Measurements from ENCODE around the gene SLC39A11.
A peak's percentile ranks its signal among the peaks of the same experiment; 100 is the strongest.

The SLC39A11 gene

GRCh38 chr17:72872396-72872795, 220.1 kb downstream of the SLC39A11 start:
- TF ChIP-seq CTCF (conservative IDR thresholded peaks at IDR 0.05; ENCODE audit: low read depth, low read length): no peak
- peak; percentile 46 for DNase-seq (ENCODE audit: low read depth)

DNA sequence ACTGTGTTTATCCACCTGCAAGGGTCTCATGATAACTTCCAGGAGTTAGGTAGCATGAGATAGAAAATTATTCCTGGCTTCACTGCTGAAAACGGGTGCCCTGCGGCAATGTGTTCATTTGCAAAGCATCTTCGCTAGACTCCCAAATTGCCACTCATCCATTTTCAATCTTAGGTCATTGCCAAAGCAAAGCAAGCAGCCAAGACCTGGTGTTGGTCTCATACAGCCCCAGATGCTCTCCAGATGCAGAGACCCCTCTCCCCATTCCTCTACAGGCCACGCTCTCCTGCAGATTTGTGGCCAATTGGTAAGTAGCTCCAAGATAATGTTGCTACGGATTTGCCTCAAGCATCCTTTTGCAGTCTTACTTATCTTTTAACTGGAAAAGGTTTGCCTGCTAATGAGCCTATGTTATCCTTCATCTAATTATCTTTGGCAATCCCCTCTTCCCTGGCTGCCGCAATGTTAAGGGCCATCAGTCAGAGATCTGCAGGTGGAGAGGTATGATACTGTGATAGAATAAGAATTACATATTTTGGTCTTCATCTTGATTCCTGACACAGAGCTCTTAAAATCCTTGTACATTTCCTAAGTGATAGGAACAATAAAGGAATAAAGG, 222.0 kb downstream of the SLC39A11 start:
- DNase-seq (ENCODE audit: low read depth): no peak
- no peak for TF ChIP-seq CTCF (conservative IDR thresholded peaks at IDR 0.05; ENCODE audit: low read depth, low read length)
- H3K4me3 ChIP-seq (ENCODE audit: low read depth, low read length): no peak overlapping the region

More at GRCh38 chr17:72872396-72872795, 220.1 kb downstream of the SLC39A11 start:
- H3K4me3 ChIP-seq (ENCODE audit: low read depth, low read length): no peak overlapping the region

DNA sequence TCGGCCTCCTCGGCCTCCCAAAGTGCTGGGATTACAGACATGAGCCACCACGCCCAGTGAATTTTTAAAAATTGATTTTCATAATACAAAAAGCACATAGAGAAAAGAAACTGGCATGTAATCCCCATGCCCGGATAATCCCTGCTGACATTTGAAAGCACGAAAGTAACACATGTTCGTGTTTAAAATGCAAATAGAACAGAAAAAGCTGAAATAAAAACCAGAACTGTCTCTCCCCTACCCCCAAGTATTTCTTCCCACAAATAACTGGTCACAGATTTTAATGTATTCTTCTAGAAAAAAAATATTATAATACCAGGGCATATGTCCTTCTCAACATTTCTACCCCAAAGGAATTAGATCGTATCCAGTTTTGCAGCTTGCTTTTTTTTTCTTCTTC, 222.9 kb downstream of the SLC39A11 start:
- no peak overlapping the region for H3K4me3 ChIP-seq (ENCODE audit: low read depth, low read length)
- DNase-seq (ENCODE audit: low read depth): no peak
- TF ChIP-seq CTCF (conservative IDR thresholded peaks at IDR 0.05; ENCODE audit: low read depth, low read length): no peak

DNA sequence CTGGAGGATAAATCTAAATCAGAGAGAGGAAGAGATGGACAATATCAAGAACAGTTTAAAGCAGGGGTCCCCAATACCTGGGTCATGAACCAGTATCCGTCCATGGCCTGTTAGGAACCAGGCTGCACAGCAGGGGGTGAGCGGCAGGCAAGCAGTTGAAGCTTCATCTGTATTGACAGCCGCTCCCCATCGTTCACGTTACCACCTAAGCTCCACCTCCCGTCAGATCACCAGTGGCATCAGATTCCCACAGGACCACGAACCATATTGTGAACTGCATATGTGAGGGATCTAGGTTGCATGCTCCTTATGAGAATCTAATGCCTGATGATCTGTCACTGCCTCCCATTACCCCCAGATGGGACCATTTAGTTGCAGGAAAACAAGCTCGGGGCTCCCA, 226.5 kb downstream of the SLC39A11 start:
- H3K4me3 ChIP-seq (ENCODE audit: low read depth, low read length): no peak overlapping the region
- TF ChIP-seq CTCF (conservative IDR thresholded peaks at IDR 0.05; ENCODE audit: low read depth, low read length): no peak

DNA sequence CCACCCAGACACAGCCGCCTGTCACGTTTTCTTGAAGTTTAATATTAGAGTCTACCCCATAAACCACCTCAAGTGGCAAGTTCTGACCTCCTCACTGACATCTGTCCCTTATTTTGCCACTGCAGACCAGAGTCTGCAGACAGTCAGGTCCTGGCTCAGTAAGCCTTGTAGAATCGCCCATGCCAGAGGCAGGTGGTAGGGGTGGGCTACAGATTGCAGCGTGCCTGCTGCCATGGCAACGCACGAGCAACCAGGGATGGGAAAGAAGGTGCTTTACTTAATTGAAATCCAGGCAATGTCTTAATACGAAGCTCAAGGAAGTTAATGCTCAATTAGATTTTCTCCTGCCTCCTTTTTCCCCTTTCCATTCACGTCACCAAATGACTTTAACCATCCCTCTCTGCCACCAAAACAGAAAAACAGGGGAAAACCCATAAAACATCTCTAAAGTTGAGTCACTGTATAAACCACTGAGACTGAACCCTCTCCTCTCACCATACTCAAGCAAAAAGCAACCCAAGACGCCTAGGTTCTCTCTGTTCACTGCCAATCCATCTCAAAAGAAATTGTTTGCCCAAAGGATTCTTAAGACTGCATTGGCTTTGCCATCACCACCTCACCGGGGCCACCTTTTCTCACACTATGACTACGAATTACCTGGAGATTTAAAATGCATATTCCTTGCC, 228.8 kb downstream of the SLC39A11 start:
- H3K4me3 ChIP-seq (ENCODE audit: low read depth, low read length): no peak overlapping the region
- DNase-seq (ENCODE audit: low read depth): no peak
- no peak for TF ChIP-seq CTCF (conservative IDR thresholded peaks at IDR 0.05; ENCODE audit: low read depth, low read length)

More for the DNA sequence above, 226.5 kb downstream of the SLC39A11 start:
- DNase-seq (ENCODE audit: low read depth): no peak

DNA sequence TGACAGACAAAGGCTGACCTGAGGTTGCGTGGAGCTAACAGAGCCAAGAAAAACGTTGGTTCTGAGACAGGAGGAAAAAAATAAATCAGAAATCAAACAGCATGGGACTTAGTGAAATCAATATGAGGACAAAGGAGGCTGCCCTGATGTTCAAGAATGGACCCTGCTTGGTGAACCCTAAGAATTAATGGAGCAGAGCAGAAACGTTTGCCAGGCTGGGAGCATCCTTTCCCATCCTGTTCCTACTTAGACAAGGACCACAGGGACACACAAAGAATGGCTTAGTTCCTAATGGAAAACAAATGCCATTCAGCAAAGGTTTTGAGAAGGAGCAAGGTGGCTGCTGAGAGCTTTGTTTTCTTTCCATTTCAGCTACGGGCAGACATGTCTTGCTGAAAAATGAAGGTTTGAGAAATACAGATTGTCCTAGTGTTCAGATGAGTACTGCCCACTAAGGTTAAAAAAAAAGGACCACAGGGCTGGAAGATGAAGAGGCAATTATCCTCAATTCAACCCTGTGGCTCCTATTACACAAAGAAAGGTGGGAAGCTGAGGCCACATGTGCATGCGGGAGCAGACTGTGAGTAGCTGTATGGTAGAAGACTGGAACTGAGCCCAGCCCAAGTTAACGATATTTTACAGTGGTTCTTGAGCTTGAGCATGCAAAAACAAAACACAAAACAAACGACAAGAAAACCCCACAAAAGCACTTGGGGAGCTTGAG, 230.1 kb downstream of the SLC39A11 start:
- DNase-seq (ENCODE audit: low read depth): peak; percentile 32
- no peak for TF ChIP-seq CTCF (conservative IDR thresholded peaks at IDR 0.05; ENCODE audit: low read depth, low read length)
- H3K4me3 ChIP-seq (ENCODE audit: low read depth, low read length): no peak overlapping the region
